Right forelimb (tissue), 1 donor: ENCODE data around the gene EIF1AD.
A peak's percentile ranks its signal among the peaks of the same experiment; 100 is the strongest.
"Not testable (repeated sequence)": the region's sequence is repeated elsewhere in the genome, so short reads cannot be mapped to it uniquely, and the experiment has no call there.

Experiments
- DNase-seq: peaks from one replicate; pipeline ENCODE4 v3.0.0-alpha.2; 2018

Gene EIF1AD

DNA sequence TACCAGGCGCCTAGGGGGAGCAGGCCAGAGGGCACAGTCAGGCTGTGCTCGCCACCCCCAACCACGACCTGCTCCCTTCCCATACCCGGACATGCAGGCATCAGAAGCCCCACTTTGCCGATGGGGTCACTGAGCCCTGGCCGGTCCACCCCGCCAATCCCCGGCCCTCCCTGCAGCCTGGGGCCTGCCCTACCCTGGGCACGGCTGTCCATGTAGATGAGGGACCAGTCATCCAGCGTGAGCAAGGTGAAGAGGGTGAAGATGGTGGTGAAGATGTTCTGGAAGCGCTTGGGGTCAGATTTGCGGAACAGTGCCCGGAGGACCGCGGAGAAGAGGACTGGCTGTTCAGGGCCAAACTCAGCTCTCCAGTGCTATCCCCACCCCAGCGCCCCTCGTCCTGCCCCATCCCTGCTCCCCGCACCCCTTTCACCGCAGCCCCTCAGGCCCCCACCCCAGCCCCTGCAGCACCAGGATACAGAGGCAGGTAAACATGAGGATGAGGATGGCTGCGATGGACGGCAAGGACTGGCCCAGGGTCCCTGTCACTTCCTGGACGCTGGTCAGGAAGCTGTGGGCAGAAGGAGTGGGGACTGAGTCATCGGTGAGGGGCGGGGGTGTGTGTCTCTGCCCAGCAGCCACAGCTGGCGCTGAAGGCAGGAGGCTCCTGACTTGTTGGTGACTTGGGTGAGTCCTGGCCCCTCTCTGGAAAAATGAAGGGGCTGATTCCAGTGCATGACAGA is 18.8 kb upstream of the EIF1AD start:
- DNase-seq: no peak

DNA sequence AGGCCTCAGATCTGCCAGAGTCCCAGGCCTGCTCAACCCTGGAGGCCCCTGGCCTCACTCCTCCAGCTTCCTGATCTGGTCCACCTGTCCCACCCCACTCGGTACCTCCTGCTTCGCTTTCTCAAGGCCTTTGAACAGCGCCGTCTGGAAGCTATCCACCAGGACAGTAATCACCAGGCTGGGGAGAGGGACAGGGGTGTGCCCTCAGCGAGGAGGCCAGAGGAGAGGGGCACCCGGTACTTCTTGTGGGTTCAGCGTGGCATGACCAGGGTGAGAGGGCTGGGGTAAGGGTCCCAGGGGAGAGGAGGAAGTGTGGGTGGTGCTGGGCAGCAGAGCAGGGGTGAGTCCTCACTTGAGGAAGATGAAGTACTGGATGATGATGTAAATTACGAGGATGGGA is 18.3 kb upstream of the EIF1AD start:
- no peak for DNase-seq

DNA sequence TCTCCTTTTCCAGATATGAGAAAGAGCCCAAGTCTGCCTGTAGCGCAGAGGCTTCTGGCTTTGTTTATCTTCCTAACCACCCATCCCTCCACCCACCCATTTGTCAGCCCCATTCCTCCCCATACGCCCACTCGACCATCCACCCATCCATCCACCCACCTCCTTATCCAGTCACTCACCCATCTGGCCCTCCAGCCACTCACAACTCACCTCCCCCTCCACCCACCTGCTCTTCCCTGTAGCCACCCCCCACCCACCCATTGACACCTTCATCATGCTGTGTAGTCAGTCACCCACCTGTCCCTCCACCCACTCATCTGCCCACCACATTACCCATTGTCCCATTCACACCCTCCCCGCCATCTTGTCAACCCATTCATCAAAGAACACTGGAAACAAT is 15.4 kb upstream of the EIF1AD start:
- no peak for DNase-seq

DNA sequence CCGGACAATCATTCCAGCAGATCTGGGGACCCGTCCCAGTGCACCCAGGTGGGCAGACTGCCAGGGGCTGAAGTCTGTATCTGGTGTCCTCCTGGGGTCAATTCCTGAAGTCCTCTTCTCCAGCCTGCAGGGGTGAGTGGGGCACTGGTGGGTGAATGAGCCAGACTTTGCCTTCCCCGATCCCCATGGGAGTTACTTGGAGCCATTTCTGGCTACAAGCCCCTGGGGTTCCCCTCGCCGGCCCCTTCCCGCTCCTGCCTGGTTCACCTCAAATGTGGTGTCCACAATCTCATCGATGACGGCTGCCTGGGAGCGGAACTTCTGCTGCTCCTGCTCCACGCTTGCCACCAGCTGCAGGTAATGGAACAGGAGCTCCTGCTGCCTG is 14.8 kb upstream of the EIF1AD start:
- no peak for DNase-seq

DNA sequence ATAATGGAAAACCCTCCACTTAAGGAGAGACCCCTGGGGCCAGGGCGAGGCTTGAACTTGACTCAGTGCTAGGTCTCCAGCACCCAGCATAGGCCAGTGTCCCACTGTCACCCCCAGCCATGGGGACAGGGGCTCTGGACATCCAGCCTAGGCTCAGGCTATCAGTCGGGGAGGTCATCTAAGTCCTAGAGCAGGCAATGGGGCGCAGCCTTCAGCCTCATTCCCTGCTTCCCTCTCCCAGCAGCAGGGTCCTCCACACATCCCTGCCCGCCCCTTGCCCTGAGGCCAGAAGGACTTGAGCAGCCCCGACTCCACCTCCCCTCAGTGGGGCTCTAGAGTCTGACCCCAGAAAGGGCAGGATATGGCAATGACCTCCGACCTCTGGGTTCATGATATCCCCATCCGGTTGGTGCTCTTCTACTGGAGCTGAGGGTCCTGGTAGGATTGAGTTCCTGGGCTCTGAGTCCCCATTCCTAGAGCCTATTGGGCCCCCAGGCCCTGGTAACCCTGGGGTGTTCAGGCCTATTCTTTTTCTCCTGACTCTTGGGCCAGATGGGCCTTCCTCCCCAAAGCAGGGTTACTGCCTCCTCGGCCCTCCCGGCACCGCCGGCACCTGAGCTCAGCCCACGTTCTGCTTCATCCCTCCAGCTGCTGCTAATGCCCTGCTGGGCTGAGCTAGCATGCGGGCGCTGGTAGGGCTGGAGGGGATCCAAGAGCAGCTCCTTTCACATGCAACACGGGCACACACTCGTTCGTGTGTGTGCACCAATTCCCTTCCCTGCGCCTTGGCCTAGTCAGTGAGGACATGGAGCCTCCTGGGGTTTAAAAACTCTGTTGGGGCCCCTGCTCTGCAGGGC is 14.2 kb upstream of the EIF1AD start:
- DNase-seq: no peak

DNA sequence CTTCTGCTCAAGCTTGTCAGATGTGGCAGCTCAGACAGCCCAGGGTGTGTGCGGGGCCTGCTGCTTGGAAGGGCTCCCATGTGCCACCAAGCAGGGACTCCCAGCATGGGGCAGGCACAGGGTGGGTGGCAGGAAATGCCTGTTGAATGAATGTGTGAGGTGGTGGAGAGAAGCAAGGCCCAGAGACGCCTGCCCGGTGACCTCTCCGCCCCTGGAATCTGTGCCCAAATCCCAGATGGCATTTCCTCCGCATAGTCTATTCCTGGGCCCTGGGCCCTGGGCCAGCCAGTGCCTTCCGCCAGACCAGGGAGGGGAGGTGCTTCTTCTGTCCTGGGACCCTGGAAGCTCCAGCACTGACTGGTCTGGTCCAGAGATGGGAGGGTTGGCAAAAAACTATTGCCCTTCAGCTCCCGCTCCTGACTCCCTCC is 13.5 kb upstream of the EIF1AD start:
- DNase-seq: no peak

DNA sequence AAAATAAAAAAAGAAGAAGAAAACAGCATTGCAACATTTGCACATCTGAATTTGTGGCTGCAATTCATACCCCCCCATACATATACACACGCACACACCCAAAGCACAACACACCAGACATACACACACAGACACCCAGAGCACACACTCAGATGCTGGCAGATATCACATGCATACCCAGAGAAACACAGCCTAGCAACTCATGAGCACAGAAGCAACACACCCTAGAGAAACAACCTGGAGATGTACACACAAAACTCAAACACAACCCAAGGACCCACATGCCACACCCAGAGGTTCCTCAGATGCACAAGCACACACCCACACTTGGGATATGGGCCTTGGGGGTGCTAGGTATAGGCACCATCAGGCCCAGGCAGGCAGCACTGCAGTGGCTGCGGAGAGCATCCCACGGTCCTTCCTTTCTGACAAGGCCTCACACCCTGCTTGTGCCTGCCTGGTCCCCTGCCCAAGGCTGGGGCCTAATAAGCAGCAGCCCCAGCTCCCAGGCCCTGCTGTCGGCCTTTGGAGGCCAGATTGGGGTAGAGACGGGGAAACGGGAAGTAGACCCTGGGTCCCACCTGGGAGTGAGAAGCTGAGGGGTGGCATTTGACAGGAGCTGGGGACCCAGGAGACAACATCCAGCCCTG is 13.0 kb upstream of the EIF1AD start:
- no peak for DNase-seq

DNA sequence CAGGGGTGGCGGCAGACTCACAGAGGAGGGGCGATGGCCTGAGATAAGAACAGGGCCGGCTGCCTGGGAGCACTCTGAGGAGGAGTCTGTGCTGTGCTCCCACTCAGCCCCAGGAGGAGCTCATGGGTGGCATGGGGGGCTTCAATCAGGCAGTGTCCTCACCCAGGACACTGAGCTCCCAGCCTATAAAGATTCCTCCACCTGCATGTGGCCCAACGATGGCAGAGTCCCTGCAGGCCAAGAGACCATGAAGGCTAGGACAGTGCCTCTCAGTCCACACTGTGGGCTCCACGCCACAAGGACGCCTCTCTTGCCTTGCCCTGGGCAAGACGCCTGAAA is 11.8 kb upstream of the EIF1AD start:
- DNase-seq: no peak

DNA sequence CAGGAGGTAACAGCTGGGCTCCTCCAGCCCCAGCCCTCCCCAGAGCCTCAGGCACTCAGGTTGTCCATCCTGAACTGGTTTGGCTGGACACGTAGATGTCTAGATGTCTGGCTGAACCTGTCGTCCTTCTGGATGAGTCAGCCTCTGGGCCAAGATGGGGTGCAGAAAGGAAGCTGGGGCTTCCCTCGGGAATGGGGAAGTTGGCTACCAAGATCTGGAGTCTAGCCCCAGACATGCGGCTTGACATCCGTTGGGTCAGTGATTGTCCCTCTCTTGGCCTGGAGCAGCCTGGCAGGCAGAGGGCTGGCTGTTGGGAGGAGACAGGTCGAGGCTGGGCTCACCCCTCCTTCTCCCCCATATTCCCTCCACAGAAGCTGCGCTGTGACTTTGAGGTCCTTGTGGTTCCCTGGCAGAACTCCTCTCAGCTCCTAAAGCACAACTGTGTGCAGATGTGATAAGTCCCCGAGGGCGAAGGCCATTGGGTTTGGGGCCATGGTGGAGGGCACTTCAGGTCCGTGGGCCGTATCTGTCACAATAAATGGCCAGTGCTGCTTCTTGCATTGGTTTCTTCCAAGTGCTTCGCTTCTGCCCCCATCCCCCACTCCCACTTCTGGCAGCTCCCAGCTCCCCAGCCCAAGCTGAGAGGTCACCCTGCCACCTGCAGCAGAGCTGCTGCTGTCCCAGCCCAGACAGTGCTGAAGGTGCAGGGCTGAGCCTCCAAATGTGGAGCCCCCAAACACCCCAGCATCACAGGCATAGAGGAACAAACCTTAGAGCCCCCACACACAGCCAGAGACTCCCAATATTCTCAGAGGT is 11.2 kb upstream of the EIF1AD start:
- DNase-seq: no peak

DNA sequence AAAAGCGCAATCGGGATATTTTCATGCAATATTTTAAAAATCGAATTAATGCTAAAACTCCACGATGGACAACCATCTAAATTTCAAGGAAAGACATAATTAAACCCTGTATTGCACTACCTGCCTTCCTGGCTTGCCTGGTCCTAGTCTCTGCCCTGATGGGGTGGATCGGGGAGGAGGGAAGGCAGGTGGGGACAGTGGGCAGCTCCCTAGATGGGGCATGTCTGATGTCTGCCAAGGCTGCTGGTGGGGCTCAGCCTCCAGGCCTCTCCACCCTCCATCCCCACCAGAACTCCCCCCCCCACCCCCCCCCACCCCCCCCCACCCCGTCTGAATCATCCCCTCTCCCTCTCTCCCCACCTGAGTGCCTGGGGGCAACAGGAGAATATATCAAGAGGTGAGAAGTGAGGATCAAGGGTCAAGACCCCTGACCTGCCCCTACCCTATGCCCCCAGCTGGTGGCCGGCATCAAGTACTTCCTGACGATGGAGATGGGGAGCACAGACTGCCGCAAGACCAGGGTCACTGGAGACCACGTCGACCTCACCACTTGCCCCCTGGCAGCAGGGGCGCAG is 10.5 kb upstream of the EIF1AD start:
- no peak for DNase-seq

DNA sequence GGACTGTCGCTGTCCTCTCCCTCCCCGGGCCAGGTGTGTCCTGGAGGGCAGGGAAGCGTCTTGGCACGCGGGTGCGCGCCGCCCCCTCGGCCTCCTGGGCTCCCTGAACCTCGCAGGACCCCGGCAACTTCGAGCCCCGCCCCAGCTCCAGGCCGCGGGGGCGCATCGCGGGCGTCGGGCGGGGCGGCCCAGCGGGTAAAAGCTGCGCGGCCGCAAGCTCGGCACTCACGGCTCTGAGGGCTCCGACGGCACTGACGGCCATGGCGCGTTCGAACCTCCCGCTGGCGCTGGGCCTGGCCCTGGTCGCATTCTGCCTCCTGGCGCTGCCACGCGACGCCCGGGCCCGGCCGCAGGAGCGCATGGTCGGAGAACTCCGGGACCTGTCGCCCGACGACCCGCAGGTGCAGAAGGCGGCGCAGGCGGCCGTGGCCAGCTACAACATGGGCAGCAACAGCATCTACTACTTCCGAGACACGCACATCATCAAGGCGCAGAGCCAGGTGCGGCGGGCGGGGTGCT is 9.9 kb upstream of the EIF1AD start, which contains the start of gene CST6:
CST6 (plus strand) TSS at position 224 of the 519 bp plus-strand sequence; CDS start at position 261, 37 bp downstream.
- DNase-seq: no peak

DNA sequence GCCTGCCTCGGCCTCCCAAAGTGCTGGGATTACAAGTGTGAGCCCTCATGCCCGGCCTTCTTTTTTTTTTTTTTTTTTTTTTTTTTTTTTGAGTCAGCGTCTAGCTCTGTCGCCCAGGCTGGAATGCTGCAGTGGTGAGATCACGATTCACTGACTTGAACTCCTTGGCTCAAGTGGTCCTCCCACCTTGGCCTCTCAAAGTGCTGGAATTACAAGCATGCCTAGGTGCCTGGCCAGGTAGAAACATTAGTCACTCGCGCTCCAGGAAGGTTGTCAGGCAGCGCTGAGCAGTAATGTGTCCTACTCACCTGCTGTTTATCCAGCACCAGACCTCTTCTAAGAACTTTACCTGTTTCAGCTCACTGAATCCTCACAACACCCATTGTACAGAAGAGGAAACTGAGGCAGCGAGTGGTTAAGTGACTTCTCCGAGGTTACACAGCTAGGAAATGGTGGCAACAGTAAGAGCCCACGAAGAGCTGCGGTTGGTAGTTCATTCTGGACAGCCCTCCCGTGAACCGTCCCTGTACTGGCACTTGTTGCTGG is 9.4 kb upstream of the EIF1AD start:
- DNase-seq: no peak

DNA sequence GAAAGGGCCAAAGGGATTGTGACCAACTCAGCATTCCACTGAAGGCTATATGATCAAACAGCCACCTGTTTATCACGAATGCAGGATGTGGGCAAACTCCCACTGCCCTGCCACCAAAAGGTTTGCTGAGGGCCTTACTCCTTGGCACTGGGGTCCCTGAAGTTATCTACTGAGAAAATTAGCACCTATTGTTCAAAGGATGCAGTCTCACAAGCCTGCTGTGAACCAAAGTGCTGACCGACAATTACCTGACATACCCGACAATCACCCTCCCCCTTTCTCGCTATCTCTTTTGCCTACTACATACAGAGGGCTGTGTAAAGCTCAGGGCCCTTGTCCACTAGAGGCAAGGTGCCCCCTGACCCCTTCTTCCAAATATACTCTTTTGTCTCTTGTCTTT is 8.1 kb upstream of the EIF1AD start:
- not testable (repeated sequence) for DNase-seq

DNA sequence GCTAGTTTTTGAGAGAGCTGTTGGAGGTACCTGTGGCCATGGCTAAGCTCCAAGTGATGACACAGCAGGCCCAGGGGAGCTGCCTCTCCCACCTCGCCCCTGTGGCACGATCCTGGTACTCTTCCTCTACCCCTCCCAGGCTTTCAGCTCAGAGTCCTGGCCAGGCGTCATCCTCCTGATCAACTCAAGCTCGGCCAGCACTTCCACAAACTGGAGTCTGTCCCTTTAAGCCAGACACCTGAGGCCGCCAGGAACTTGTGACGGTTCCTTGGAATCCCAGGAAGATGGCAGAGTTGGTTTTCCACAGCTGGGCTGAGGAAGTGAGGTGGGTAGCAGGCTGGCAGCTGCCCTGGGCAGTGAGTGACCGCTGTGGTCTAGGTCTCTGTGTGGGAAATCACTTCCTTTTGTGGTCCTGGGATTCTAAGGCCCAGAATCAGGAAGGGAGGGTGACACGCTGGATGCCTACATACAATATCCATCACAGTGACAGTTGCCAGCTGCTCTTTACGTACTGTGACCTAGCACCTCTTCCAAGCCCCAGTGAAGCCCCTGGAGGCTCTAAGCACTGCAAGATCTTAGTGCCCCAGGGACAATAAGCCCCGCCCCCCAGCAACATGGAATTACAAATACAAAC is 6.6 kb upstream of the EIF1AD start:
- DNase-seq: no peak

DNA sequence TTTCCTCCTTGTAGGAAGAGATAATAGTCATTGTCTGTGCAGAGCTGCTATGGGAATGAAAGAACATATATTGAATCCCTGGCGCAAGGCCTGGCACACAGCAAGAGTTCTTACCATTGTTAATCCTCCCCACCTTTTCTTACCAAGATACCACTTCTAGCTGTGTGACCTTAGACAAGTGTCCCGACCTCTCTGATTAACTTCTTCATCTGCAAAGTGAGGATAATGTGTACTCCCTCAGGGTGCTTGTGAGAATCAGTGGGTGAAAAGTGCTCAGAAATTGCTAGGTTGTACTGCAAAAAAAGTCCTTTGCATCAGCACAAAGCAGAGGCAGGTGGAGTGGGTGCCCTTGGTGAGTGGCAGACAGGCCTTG is 6.1 kb upstream of the EIF1AD start:
- no peak for DNase-seq

DNA sequence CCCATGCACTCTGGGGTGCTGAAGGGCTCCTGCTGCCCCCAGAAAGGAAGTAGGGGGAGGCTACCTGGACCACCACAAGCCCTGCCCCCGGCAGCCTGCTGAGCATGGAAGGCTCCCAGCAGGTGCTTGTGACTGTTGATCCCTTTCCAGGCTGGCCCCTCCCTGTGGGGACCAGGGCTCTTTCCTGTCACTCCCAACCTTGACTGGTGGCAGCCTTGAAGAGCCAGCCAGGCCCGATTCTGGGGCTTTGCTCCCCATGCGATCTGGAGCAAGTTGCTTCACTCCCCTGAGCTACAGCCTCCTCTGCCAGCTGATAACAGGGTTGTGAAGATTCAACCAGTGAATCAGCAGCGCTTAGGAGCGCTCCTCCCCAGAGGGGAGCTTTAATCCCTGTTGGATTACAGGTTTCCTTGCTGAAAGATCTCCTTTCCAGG is 5.3 kb upstream of the EIF1AD start:
- no peak for DNase-seq

DNA sequence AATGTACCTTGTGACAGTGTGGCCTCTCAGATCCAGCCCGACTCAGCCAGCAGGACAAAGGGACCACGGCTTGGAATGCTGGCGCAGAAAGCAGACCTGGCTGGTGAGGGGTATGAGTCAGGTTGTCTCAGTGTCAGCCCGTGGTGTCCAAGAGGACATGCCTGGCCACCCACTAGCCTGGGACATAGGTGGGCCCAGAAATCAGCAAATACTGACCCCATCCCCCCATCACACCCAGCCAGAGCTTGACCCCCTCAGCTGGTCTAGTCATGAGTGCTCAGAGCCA is 4.9 kb upstream of the EIF1AD start:
- no peak for DNase-seq

DNA sequence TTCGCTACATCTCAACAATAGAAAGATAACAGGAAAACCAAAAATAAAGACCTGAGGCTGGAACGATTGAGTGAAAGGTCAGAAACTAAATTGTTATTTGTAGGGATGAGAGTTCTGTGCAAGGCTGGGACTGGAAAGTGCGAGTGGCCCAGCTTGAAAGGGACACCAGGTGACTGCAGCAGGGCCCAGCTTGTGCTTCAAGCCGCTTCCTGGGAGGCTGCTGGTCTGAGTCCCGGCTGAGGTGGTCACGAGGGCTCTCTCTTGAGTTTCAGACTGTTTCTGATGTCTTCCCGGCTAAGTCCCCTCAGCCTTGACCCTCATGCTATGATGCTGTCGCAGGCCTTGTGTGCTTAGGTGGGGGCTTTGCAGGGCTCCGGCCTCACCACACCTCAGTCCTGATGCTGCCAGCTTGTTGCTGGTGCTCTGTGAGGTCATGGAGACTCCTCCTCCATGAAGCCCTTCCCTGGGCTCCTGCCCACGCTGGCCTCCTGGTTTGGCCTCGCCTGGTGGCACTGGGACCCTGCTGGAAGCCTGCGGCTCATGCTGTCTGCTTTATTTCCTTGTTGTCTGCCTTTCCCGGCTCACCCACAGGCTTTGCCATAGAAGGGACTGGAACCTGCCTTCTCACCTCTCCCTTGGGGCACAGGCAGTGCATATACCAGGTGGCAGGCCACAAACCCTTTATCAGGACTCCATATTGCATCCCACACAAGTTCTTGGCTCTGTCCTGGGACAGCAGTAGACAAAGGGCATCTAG is 4.4 kb upstream of the EIF1AD start:
- DNase-seq: no peak

DNA sequence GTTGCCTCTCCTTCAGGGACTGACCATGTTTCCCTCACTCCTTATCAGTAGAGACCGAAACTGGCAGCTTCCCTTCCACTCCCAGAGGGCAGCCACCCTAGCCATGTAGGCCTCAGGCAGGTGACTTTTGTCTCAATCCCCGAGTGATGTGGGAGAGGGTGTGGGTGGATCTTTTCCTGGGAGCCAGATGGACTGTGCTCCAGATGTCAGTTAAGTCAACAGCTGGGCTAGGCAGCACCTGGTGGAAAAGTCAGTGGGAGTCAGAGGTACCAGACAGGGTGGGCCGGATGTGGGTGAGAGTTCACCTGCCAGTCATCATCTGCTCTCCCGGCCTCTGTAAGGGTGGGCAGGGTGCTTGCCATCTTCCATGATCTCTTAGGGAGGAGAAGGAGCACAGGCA is 2.2 kb upstream of the EIF1AD start:
- DNase-seq: no peak

DNA sequence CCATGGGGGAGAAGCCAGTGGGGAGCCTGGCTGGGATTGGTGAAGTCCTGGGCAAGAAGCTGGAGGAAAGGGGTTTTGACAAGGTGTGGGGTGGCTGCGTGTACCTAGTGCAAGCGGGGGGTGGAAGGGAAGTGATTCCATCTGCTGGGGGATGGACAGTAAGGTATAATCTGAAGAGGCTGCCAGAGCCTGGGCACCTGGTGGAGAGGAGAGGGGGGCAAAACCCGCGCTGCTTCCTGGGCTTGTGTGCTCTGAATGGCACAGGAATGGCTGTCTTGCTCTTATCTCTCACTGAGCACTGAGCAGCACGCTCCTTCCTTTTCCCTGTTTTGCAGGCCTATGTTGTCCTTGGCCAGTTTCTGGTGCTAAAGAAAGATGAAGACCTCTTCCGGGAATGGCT is 1.3 kb upstream of the EIF1AD start:
- no peak for DNase-seq

DNA sequence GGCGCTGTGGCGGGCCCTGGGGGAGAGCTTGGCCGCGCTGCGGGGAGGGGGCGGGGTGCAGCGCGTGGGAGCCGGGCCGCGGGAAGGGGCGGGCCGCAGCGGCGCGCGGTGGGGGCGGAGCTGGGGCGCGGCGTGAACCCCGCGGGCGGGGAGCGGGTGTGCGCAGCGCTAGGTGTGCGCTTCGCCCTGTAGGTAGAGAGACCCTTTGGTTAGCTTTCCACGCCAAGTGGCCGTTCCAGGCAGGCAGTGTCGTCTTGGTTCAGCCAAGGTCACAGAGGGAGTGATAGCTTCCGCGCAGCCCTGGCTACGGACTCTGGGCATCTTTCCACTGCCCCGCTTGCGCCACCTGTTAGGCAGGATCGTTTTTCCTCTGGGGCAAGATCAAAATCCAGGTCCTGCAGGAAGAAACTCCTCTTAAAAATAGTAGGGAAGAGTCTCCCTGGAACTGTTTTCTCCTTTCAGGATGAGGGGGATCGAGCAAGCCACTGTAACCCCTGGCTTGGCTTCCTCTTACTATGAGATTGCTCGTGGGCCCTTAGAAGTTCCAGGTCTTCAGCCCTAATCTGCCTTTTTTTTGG is 780 bp upstream of the EIF1AD start:
- peak; percentile 74 for DNase-seq
